HG02571 (cell line): ENCODE results near the gene F10.
"Not testable (repeated sequence)": the region's sequence is repeated elsewhere in the genome, so short reads cannot be mapped to it uniquely, and the experiment has no call there.

Experiments used
- ATAC-seq: cut with Tn5 transposase; IDR thresholded peaks from one replicate; pipeline ENCODE4 v1.9.1; 2021; ENCODE audit warnings: mild to moderate bottlenecking, moderate library complexity; ENCODE audit not compliant: unreplicated experiment

F10 gene

GRCh38 chr13:113122550-113123225, at the start of gene F10:
F10 (plus strand) TSS chr13:113122799; CDS start chr13:113122856, 57 bp downstream.
- no peak for ATAC-seq

- ATAC-seq = no peak
Measured at GRCh38 chr13:113073942-113074341, 48.7 kb upstream of the F10 start.

GRCh38 chr13:113074401-113074800, 48.2 kb upstream of the F10 start:
- no peak for ATAC-seq

GRCh38 chr13:113074876-113075275, 47.7 kb upstream of the F10 start:
- no peak for ATAC-seq

GRCh38 chr13:113075711-113076110, 46.9 kb upstream of the F10 start:
- no peak for ATAC-seq

- ATAC-seq = no peak
Measured at GRCh38 chr13:113076681-113077401, 45.8 kb upstream of the F10 start.

GRCh38 chr13:113077566-113077952, 45.0 kb upstream of the F10 start:
- ATAC-seq = no peak

- ATAC-seq = no peak
Measured at GRCh38 chr13:113077953-113078901, 44.4 kb upstream of the F10 start.

GRCh38 chr13:113078902-113079780, 43.5 kb upstream of the F10 start:
- no peak for ATAC-seq

GRCh38 chr13:113079781-113080080, 42.9 kb upstream of the F10 start:
- not testable (repeated sequence) for ATAC-seq

GRCh38 chr13:113080361-113080831, 42.2 kb upstream of the F10 start:
- ATAC-seq = no peak

GRCh38 chr13:113080901-113081521, 41.6 kb upstream of the F10 start:
- no peak for ATAC-seq

- ATAC-seq = no peak
Measured at GRCh38 chr13:113082198-113083021, 40.2 kb upstream of the F10 start.

GRCh38 chr13:113083022-113083373, 39.6 kb upstream of the F10 start:
- ATAC-seq = no peak

GRCh38 chr13:113083402-113084061, 39.1 kb upstream of the F10 start:
- ATAC-seq = no peak

- no peak for ATAC-seq
Measured at GRCh38 chr13:113084094-113084942, 38.3 kb upstream of the F10 start.

- ATAC-seq = no peak
Measured at GRCh38 chr13:113084943-113085540, 37.6 kb upstream of the F10 start.
